ENCODE results near the gene DEFB131A.
"Not testable (repeated sequence)": the region's sequence is repeated elsewhere in the genome, so short reads cannot be mapped to it uniquely, and the experiment has no call there.

The DEFB131A gene

DNA sequence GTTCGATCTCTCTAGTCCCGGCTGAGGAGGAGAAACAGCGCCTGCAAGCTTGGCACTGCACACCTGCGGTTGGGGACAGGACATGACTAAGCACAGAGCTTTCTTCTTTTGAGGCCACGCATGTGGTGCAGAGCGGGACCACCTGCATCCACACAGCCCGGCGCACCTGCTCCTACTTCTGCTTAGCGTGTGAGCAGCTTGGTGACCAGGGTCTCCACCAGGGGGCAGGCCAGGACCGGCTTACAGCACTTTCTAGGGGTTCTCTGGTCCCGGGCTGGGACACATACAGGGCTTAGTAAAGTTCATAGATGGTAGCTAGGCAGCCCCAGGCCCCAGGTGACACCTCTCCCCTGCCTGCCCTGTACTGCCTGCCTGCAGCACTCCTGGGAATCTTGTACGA, 51.2 kb downstream of the DEFB131A start:
- not testable (repeated sequence) for DNase-seq

DNA sequence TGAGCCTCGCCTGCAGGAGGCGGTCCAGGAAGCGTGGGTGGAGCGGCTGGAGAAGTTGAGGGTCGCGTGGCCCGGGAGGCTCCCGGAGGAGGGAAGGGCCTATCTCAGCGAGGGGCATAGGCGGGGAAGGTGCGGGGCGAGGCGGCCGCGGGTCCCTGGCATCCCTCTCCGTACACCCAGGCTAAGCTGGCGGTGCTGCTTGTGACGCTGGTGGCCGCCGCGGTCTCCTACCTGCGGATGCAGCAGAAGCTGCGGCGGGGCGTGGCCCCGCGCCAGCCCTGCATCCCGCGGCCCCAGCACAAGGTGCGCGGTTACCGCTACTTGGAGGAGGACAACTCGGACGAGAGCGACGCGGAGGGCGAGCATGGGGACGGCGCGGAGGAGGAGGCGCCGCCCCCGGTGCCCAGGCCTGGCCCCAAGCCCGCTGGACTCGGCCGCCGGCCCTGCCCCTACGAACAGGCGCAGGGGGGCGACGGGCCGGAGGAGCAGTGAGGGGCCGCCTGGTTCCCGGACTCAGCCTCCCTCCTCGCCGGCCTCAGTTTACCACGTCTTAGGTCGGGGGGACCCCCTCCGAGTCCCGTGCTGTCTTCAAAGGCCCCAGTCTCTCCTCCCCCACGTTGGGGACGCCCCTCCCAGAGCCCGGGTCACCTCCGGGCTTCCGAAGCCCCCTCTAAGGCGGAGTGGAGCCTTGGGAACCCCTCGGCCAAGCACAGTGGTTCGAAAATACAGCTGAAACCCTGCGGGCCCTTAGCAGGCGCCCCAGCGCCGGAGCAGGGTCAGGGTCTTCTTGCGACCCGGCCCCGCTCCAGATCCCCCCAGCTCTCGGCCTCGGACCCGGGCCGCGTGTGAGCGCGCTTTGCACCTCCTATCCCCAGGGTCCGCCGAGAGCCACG, 53.6 kb downstream of the DEFB131A start:
- DNase-seq = not testable (repeated sequence)

DNA sequence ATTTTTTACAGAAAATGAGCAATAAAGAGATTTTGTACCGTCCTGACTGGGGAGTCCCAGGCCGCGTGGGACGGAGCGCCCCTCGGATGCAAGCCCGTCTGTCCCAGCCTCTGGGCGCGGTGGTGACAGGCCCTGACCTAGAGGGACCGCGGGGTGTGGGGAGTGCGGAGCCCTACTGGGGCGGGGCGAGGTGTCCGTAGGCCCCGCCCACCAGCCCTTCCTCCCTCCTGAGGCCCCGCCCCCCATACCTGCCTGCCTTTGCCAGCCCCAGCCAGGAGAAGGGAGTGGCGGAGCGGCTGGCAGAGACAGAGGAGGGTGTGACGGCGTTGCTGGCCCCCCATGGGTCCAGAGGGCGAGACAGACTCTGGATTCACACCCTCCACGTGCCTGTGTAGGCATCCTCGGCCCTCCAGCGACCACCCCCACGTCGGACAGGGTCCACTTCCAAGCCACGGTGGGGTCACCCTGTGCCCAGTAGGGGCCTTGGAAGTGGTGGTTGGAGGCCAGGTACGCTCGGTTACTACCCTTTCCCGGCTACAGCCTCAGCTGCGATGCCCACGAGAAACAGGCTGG, 54.3 kb downstream of the DEFB131A start:
- not testable (repeated sequence) for DNase-seq

DNA sequence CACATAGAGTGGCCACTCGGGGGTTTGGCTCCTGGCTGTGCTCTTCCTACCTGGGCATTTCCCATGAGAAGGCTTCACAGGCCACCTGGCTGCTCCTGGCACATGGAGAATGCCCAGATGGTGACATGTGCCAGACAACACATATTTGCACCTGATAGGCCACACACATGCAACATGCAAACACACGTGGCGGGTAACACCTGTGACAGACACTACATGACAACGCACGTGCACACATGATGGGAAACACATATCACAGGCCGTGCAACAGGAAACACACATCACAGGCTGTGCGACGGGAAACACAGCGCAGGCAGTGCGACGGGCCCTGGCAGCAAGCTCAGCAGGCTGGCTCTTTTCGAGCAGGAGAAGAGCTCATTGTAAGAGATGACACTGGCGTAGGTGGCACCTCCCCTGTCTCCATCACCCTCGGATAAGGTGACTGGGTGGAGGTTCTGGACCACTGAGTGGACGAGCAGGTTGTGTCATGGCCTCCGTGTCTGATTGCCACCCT, 55.8 kb downstream of the DEFB131A start:
- not testable (repeated sequence) for DNase-seq

All from SIG-M5 (cell line).